HG03095 (cell line): Measurements from ENCODE around the gene MRPS14.
"Not testable (repeated sequence)": the region's sequence is repeated elsewhere in the genome, so short reads cannot be mapped to it uniquely, and the experiment has no call there.

ENCODE experiments used
- ATAC-seq: cut with Tn5 transposase; IDR thresholded peaks from one replicate; pipeline ENCODE4 v1.9.1; 2021; ENCODE audit warnings: moderate library complexity; ENCODE audit not compliant: unreplicated experiment

Gene MRPS14

GRCh38 chr1:175023043-175023921 lies at the start of gene MRPS14:
Gene MRPS14, minus strand, starts transcription at chr1:175023425. Its CDS starts 17 bp downstream, at chr1:175023408.
- ATAC-seq: peak; percentile 95

- peak; percentile 83 for ATAC-seq
Measured at GRCh38 chr1:175072099-175072951, 49.1 kb upstream of the MRPS14 start.

GRCh38 chr1:175071276-175071943 lies 48.2 kb upstream of the MRPS14 start:
- ATAC-seq: no peak

GRCh38 chr1:175070818-175071217 lies 47.6 kb upstream of the MRPS14 start:
- ATAC-seq: no peak

DNA sequence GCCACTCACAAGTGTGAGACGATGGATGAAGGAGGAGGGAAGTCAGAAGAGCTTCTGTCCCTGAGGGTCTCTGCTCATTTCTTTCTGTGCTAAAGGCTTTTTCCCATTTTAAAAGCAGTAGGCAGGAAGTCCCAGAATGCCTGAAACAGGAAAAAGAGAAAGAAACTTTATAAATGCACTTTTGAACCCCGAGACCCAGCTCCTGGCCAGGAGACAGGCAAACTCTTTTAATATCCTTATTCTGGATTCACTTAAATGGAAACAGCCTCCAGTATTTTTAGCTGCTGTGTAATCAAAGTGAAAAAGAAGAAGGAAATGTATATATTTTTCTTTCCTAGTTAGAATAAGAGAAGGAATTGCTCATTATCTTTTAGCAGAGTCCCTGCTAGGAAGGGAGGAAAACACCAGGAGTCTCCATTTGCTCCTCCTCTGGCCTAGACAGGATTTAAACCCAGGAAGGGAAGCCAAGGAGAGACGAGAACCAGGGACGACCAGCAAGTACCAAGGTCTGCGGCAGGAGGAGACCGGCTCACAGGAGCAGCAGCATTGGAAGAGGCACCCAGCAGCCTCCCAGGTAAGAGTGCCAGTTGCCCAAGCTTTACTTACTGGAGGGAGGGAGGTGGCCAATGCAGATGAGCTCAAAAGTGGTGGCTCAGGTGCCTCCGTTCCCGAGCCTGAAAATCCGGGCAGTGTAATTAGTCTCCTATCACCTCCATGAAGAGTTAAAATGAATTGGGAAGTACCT lies 44.3 kb upstream of the MRPS14 start, which contains the start of gene TNN:
Gene TNN, plus strand, starts transcription at position 472 of the 745 bp plus-strand sequence. CDS start 9,586 bp downstream, outside the sequence.
- ATAC-seq: no peak

DNA sequence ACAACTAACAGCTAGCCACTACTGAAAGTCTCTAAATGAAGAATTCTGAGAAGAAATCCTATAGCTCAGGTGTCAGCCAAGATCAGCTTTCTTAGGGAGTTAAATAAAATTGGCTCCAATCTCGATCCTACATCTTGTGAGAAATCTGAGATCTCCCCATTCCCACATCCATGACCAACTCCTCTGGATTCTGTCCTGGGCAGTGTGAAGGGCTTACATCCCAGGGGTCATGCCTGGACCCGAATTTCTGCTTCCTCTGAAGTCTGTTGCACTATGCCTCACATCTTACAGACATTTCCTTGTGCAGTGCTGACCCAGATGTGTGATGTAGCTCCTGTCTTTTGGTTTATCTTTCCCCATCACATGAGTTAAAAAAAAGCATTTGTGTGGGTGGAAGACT lies 39.6 kb upstream of the MRPS14 start:
- ATAC-seq: no peak

GRCh38 chr1:175062339-175062738 lies 39.1 kb upstream of the MRPS14 start:
- ATAC-seq: no peak

DNA sequence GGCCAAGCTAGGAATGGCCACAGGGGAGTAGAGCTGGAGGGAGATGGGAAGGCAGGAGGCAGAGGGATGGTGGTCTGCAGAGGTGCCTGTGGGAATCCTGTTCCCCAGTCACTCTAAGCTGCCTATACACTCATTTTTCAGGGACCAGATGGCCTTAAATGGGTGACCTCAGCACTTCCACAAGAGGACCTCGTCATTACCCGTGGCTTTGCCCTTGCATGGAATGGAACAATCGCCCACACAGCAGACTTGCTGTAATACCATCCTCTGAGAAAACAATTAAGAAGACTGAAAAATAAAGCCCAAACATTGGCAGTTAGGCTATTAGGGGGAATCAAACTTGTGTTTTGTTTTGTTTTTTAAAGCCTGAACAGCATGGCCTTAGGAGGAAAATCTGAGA lies 31.5 kb upstream of the MRPS14 start:
- no peak for ATAC-seq

- ATAC-seq: no peak
Measured at GRCh38 chr1:175050992-175051391, 27.8 kb upstream of the MRPS14 start.

DNA sequence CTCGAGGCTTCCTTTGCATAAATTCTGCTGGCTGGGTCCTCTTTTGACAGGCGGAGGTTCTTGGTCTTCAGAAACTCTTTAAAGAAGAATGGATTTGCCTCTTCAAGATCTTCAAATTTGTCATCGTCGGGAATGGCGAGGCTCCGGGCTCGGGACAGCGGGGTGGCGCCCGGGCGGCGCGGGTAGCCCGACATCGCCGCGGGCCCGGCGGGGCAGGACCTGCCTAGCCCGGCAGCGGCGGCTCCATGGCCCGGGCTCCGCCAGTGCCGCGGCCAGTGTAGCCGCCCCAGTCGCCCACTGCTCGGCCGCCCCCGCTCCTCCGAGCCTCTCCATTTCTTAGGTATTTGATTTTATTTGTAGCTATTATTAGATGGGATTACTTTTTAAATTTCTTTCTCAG lies 22.3 kb upstream of the MRPS14 start:
- no peak for ATAC-seq

- no peak for ATAC-seq
Measured at GRCh38 chr1:175045097-175045496, 21.9 kb upstream of the MRPS14 start.

DNA sequence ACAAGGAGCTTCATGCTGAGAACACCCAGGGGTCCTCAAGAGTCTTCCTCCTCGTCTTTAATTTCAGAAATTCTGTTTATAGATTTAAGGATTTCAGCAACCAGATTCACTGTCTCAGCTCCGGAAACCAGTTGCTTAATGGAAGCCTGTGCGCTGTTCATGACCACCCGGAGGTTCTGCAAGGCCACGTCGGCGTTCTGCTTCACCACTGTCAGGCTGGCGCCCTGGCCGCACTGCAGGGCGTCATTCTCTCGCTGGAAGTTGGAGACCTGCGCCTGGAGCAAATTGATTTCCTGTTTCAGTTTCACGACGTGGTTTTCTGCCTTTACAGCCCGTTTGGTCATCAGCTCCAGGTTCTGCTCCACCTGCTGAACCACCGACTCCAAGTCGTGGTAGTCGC lies 21.4 kb upstream of the MRPS14 start:
- not testable (repeated sequence) for ATAC-seq

GRCh38 chr1:175043824-175044223 lies 20.6 kb upstream of the MRPS14 start:
- ATAC-seq: no peak

GRCh38 chr1:175042650-175043049 lies 19.4 kb upstream of the MRPS14 start:
- no peak for ATAC-seq

GRCh38 chr1:175040324-175040879 lies 17.2 kb upstream of the MRPS14 start:
- no peak for ATAC-seq

- ATAC-seq: no peak
Measured at GRCh38 chr1:175037416-175037815, 14.2 kb upstream of the MRPS14 start.

GRCh38 chr1:175036476-175036875 lies 13.3 kb upstream of the MRPS14 start:
- ATAC-seq: no peak

DNA sequence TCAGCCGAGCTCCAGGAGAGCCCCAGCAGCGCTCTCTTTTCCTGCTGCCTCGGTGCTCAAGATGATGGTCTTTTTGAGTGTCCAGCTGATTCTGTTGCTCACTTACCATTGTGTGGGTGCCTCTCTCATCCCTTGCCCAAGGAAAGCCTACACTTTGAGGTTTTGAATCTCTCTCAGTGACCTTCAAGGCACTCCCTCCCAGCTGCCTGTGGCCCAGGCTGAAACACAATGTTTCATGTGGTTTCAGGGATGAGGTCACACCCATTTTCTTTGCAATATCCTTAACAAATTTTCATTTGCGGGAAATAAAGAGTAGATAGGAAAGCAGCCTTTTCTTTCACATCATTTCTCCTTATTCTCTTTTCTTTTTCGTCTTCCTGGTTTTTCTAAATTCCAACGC lies 12.6 kb upstream of the MRPS14 start:
- ATAC-seq: no peak

- no peak for ATAC-seq
Measured at GRCh38 chr1:175034775-175035174, 11.6 kb upstream of the MRPS14 start.

GRCh38 chr1:175033953-175034352 lies 10.7 kb upstream of the MRPS14 start:
- no peak for ATAC-seq
